ENCODE results near the gene TMEM163.

- TF ChIP-seq CTCF (IDR thresholded peaks at IDR 0.05) = no peak
- no peak for TF ChIP-seq POLR2A (IDR thresholded peaks at IDR 0.05)
- TF ChIP-seq POLR2AphosphoS5 (IDR thresholded peaks at IDR 0.05) = no peak
Measured at GRCh38 chr2:134515137-134515536, 203.7 kb downstream of the TMEM163 start.
